Fibroblast of lung (primary cell): ENCODE data around the gene SCTR. TPM values are rescaled to one million over a fixed set of nuclear protein-coding genes. Genes with fewer than 3 reads are reported as not detected.

Source experiments
- DNase-seq, 2 donors: peaks; one replicate each; pipeline versions ENCODE4 v3.0.0 to v3.0.0-alpha.2; 2010; ENCODE audit warnings: low read depth in 2 of 2
- H2AFZ ChIP-seq: 2 replicates; pipeline ENCODE4 v1.5.1; 2012; ENCODE audit warnings: low read length, control low read depth, inconsistent platforms
- H3K27ac ChIP-seq: 2 replicates; pipeline ENCODE4 v1.5.1; 2011; ENCODE audit warnings: low read length, control low read depth; ENCODE audit not compliant: insufficient read depth
- H3K27me3 ChIP-seq: 2 replicates; pipeline ENCODE4 v1.5.1; 2011; ENCODE audit warnings: mild to moderate bottlenecking, low read length; ENCODE audit not compliant: control insufficient read depth, insufficient read depth
- H3K36me3 ChIP-seq: 2 replicates; pipeline ENCODE4 v1.5.1; 2011; ENCODE audit warnings: low read length; ENCODE audit not compliant: control insufficient read depth, insufficient read depth
- H3K4me1 ChIP-seq: 2 replicates; pipeline ENCODE4 v1.5.1; 2011; ENCODE audit warnings: low read length; ENCODE audit not compliant: control insufficient read depth, insufficient read depth; ENCODE audit errors: extremely low read depth
- H3K4me2 ChIP-seq: 2 replicates; pipeline ENCODE4 v1.5.1; 2011; ENCODE audit warnings: low read length, control low read depth; ENCODE audit not compliant: insufficient read depth; ENCODE audit errors: extremely low read depth
- H3K4me3 ChIP-seq, 4 experiments: fragments of 200-600 bp in 1 of 4; sonication (generic) in 1 of 4; replicated peaks in 1 of 4; 2 replicates each; pipeline ENCODE4 v1.5.1; 2011 to 2016; ENCODE audit warnings: low read length in 4 of 4, low read depth in 3 of 4, mild to moderate bottlenecking in 3 of 4, control low read depth in 2 of 4, inconsistent platforms in 1 of 4, mixed read lengths in 1 of 4; ENCODE audit not compliant: insufficient read depth in 1 of 4; ENCODE audit errors: control extremely low read depth in 1 of 4
- H3K79me2 ChIP-seq: 2 replicates; pipeline ENCODE4 v1.5.1; 2012; ENCODE audit warnings: mild to moderate bottlenecking, low read length, inconsistent platforms; ENCODE audit not compliant: control insufficient read depth, insufficient read depth
- H3K9ac ChIP-seq: 2 replicates; pipeline ENCODE4 v1.5.1; 2011; ENCODE audit warnings: mild to moderate bottlenecking, low read length, control low read depth; ENCODE audit not compliant: insufficient read depth
- H3K9me3 ChIP-seq: 2 replicates; pipeline ENCODE4 v1.5.1; 2012; ENCODE audit warnings: low read depth, low read length; ENCODE audit not compliant: control insufficient read depth, insufficient read depth
- H4K20me1 ChIP-seq: 2 replicates; pipeline ENCODE4 v1.5.1; 2011; ENCODE audit warnings: low read length; ENCODE audit not compliant: control insufficient read depth, insufficient read depth; ENCODE audit errors: extremely low read depth
- CTCF ChIP-seq, 2 donors: IDR thresholded peaks in 1 of 2; conservative IDR thresholded peaks in 1 of 2; 1 replicate in 1 of 2; 2 replicates in 1 of 2; pipeline ENCODE4 v1.5.1; 2011 to 2012; ENCODE audit warnings: low read length in 2 of 2, control low read depth in 1 of 2, inconsistent platforms in 1 of 2, low read depth in 1 of 2, mild to moderate bottlenecking in 1 of 2
- EZH2 ChIP-seq: IDR thresholded peaks from 2 replicates; pipeline ENCODE4 v1.5.1; 2012; ENCODE audit warnings: low read length, control low read depth, mild to moderate bottlenecking; ENCODE audit errors: missing control alignments
- polyA plus RNA-seq, 2 donors: library from polyadenylated mRNA; depleted of rRNA in 1 of 2; stranded (reverse) in 1 of 2; unstranded in 1 of 2; fragments of >200 nt; gene quantifications; 2 replicates each; pipeline ENCODE4 v1.2.1, GENCODE V29; 2011 to 2012; ENCODE audit warnings: missing spikeins in 1 of 2
- total RNA-seq: library from RNA; depleted of rRNA; stranded (reverse); fragments of >200 nt; gene quantifications from 2 replicates; pipeline ENCODE4 v1.2.1, GENCODE V29; 2014

SCTR gene
- total and polyA plus RNA-seq, 2 donors (not counting 1 experiment from before 2014, with no cell fraction given), result not detected

DNA sequence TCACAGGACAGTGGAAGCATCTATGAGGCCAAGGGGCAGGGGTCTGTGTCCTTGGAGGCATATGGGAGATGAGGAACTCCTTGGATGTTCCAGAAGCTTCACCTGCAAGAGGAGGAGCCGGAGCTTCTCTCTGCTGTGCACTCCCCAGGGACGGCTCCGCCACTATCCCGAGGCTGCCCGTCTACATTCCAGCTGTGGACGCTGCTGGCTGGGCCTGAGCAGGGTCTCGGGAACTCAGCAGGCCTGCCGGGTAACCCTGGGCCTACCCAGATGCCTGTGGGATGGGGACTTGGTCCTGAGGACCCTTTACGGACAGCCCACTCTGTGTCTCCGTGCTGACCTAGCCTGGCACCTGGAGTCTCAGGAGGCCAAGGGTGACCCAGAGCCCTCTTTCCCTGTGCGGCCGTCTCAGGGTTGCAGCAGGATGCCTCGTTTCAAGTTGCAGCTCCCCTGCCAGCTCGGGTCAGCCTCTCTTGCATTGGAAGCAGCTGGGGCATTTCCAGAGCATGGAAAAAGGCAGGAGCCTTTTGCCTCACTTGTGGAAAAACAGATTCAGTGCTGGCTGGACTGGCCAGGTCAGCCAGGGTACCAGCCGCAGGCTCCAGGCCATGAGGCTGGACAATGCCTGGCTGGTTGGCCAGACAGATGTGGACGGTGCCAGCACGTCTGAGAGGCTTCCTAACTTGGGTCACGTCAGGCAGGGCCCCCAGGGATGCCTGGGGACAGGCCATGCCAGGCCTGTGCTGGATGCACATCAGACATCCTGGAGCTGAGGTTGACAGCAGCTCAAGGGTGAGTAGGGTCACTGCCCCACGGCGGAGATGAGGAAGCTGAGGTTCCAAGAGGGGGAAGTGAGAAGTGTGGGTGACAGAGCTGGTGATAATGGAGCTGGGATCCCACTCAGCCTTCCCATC, 41.5 kb downstream of the SCTR start:
- H4K20me1 ChIP-seq, result no peaks in the 10 kb centered on the region
- H3K4me3 ChIP-seq, result no peak overlapping the region
- no peaks in the 10 kb centered on the region for H3K4me1 ChIP-seq
- no peak for DNase-seq
- no peaks in the 10 kb centered on the region for H3K79me2 ChIP-seq
- TF ChIP-seq EZH2 (no peak), CTCF (conservative IDR thresholded peaks at IDR 0.05 in 1 of 2, IDR thresholded peaks at IDR 0.05 in 1 of 2; ENCODE audit: low read depth in 1 of 2, low read length in 2 of 2) (no peak)
- H3K9me3 ChIP-seq, result no peaks in the 10 kb centered on the region
- H3K36me3 ChIP-seq, result no peaks in the 10 kb centered on the region
- H3K27me3 ChIP-seq, result no peaks in the 10 kb centered on the region
- H3K9ac ChIP-seq, result no peak overlapping the region
- H3K4me2 ChIP-seq, result no peak overlapping the region
- H3K27ac ChIP-seq, result no peak overlapping the region
- H2AFZ ChIP-seq, result no peak overlapping the region

DNA sequence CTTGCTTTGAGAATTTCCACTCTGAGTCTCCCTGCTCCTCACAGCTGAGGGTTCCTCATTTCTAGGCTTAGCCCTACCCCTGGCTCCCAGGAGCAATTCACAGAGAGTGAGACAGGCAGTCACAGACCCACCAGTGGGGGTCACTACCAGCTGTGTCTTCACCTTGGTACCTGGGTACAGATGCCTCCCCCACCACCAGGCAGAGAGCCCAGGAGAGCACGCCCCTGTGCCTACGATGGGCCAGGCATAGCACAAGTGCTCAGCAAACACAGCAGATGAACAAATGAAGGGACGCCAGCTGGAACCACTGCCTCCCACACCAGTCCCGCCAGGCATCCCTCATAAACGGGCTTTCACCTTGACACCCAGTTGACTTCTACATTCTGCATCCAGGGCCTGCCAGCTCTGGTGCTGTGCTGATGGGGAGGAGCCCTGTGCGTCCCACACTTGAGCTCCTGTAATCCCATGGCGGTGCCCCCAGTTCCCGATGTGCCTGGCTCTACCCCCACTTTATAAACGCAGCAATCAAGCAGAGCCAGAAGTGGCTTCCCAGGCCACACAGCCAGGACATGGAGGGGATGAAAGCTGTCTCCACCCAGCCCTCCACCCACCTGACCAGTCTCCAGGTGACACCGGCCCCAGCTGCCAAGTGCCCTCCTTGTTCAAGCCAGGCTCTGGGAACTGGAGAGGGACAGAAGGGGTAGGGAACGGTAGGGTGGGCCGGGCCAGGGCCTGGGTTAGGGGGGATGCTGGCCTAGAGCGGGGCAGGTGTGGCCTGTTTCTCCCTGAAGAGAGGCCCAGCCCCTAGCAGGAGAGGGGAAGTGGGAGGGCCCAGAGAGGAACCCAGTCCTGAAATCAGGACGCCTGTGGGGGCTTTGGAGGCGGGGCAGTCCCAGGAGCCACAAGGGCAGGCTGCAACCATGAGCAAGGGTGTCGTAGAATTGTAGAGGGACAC, 42.5 kb downstream of the SCTR start:
- Histone ChIP-seq H3K9ac (no peak overlapping the region), H3K79me2 (no peaks in the 10 kb centered on the region), H3K4me3 (no peak overlapping the region), H3K4me2 (no peak overlapping the region), H3K27ac (no peak overlapping the region), H3K27me3 (no peaks in the 10 kb centered on the region), H3K36me3 (no peaks in the 10 kb centered on the region), H4K20me1 (no peaks in the 10 kb centered on the region), H3K4me1 (no peaks in the 10 kb centered on the region), H2AFZ (no peak overlapping the region), H3K9me3 (no peaks in the 10 kb centered on the region)
- no peak for DNase-seq
- TF ChIP-seq EZH2 (no peak), CTCF (conservative IDR thresholded peaks at IDR 0.05 in 1 of 2, IDR thresholded peaks at IDR 0.05 in 1 of 2; ENCODE audit: low read depth in 1 of 2, low read length in 2 of 2) (no peak)

- H3K4me3 ChIP-seq, result no peak overlapping the region
- no peak overlapping the region for H3K4me2 ChIP-seq
- no peak overlapping the region for H3K9ac ChIP-seq
- no peaks in the 10 kb centered on the region for H3K9me3 ChIP-seq
- H3K4me1 ChIP-seq, result no peaks in the 10 kb centered on the region
- H4K20me1 ChIP-seq, result no peaks in the 10 kb centered on the region
- H3K27ac ChIP-seq, result no peak overlapping the region
- H3K27me3 ChIP-seq, result no peaks in the 10 kb centered on the region
- DNase-seq, result no peak
- H3K36me3 ChIP-seq, result no peaks in the 10 kb centered on the region
- no peaks in the 10 kb centered on the region for H3K79me2 ChIP-seq
- TF ChIP-seq CTCF (conservative IDR thresholded peaks at IDR 0.05 in 1 of 2, IDR thresholded peaks at IDR 0.05 in 1 of 2; ENCODE audit: low read depth in 1 of 2, low read length in 2 of 2) (no peak), EZH2 (no peak)
- H2AFZ ChIP-seq, result no peak overlapping the region
These were observed 43.6 kb downstream of the SCTR start for GRCh38 chr2:119480718-119481142.
